HG03442 (cell line): ENCODE measurements around the gene AGTPBP1.
A peak's percentile ranks its signal among the peaks of the same experiment; 100 is the strongest.
"Not testable (repeated sequence)": the region's sequence is repeated elsewhere in the genome, so short reads cannot be mapped to it uniquely, and the experiment has no call there.

Experiments used
- ATAC-seq: cut with Tn5 transposase; IDR thresholded peaks from one replicate; pipeline ENCODE4 v1.9.1; 2021; ENCODE audit warnings: mild to moderate bottlenecking, moderate library complexity; ENCODE audit not compliant: unreplicated experiment

Gene AGTPBP1

GRCh38 chr9:85631809-85632208, 109.9 kb downstream of the AGTPBP1 start:
- no peak for ATAC-seq

- ATAC-seq: no peak
Measured at GRCh38 chr9:85630676-85631075, 111.1 kb downstream of the AGTPBP1 start.

- ATAC-seq: no peak
Measured at GRCh38 chr9:85617141-85617670, 124.5 kb downstream of the AGTPBP1 start.

- ATAC-seq: no peak
Measured at GRCh38 chr9:85615792-85616191, 126.0 kb downstream of the AGTPBP1 start.

GRCh38 chr9:85610074-85610860, 131.5 kb downstream of the AGTPBP1 start:
- peak; percentile 83 for ATAC-seq

GRCh38 chr9:85605905-85606304, 135.8 kb downstream of the AGTPBP1 start:
- ATAC-seq: no peak

- no peak for ATAC-seq
Measured at GRCh38 chr9:85603936-85604335, 137.8 kb downstream of the AGTPBP1 start.

- no peak for ATAC-seq
Measured at GRCh38 chr9:85602742-85603141, 139.0 kb downstream of the AGTPBP1 start.

- ATAC-seq: no peak
Measured at GRCh38 chr9:85600675-85601263, 141.0 kb downstream of the AGTPBP1 start.

- no peak for ATAC-seq
Measured at GRCh38 chr9:85599540-85600105, 142.1 kb downstream of the AGTPBP1 start.

GRCh38 chr9:85594316-85594715, 147.4 kb downstream of the AGTPBP1 start:
- no peak for ATAC-seq

GRCh38 chr9:85586684-85587083, 155.1 kb downstream of the AGTPBP1 start:
- no peak for ATAC-seq

- ATAC-seq: no peak
Measured at GRCh38 chr9:85577353-85577952, 164.3 kb downstream of the AGTPBP1 start.

GRCh38 chr9:85575868-85576267, 165.9 kb downstream of the AGTPBP1 start:
- no peak for ATAC-seq

- not testable (repeated sequence) for ATAC-seq
Measured at GRCh38 chr9:85573546-85573945, 168.2 kb downstream of the AGTPBP1 start.

- ATAC-seq: not testable (repeated sequence)
Measured at GRCh38 chr9:85572917-85573316, 168.8 kb downstream of the AGTPBP1 start.

- ATAC-seq: no peak
Measured at GRCh38 chr9:85569988-85570387, 171.8 kb downstream of the AGTPBP1 start.

GRCh38 chr9:85559526-85559925, 182.2 kb downstream of the AGTPBP1 start:
- no peak for ATAC-seq

GRCh38 chr9:85554349-85554748, 187.4 kb downstream of the AGTPBP1 start:
- no peak for ATAC-seq

- peak; percentile 36 for ATAC-seq
Measured at GRCh38 chr9:85553475-85553874, 188.3 kb downstream of the AGTPBP1 start.

GRCh38 chr9:85547599-85547998, 194.2 kb downstream of the AGTPBP1 start:
- no peak for ATAC-seq
